Smooth muscle cell (in vitro differentiated cells): Measurements from ENCODE around the gene SELENOI. TPM values are rescaled to one million over a fixed set of nuclear protein-coding genes. Genes with fewer than 3 reads are reported as not detected.

Experiments
- DNase-seq: peaks from one replicate; lab custom pipeline; 2025; ENCODE audit not compliant: unreplicated experiment; lab: John Stamatoyannopoulos, UW
- H2AFZ ChIP-seq: fragments of 200-600 bp; sonication (generic); 2 replicates; pipeline ENCODE4 v1.6.0; 2016; ENCODE audit warnings: antibody characterized with exemption, low read depth, mild to moderate bottlenecking
- H3F3A ChIP-seq: fragments of 200-600 bp; sonication (generic); 2 replicates; pipeline ENCODE4 v1.6.0; 2017; ENCODE audit warnings: antibody characterized with exemption, low read depth
- H3K27ac ChIP-seq: fragments of 200-600 bp; sonication (generic); 2 replicates; pipeline ENCODE4 v1.5.1; 2016; ENCODE audit warnings: low read depth, mild to moderate bottlenecking
- H3K27me3 ChIP-seq: fragments of 200-600 bp; sonication (generic); 2 replicates; pipeline ENCODE4 v1.6.1; 2016; ENCODE audit warnings: low read depth, mild to moderate bottlenecking
- H3K36me3 ChIP-seq: fragments of 200-600 bp; sonication (generic); 2 replicates; pipeline ENCODE4 v1.5.1; 2016; ENCODE audit warnings: low read depth
- H3K4me1 ChIP-seq: fragments of 200-600 bp; sonication (generic); 2 replicates; pipeline ENCODE4 v1.5.1; 2016; ENCODE audit warnings: low read depth
- H3K4me2 ChIP-seq: fragments of 200-600 bp; sonication (generic); 2 replicates; pipeline ENCODE4 v1.6.0; 2016; ENCODE audit warnings: mild to moderate bottlenecking
- H3K4me3 ChIP-seq: fragments of 200-600 bp; sonication (generic); 2 replicates; pipeline ENCODE4 v1.5.1; 2016; ENCODE audit warnings: mild to moderate bottlenecking
- H3K79me2 ChIP-seq: fragments of 200-600 bp; sonication (generic); 2 replicates; pipeline ENCODE4 v1.6.0; 2016; ENCODE audit warnings: low read depth, mild to moderate bottlenecking
- H3K9ac ChIP-seq: fragments of 200-600 bp; sonication (generic); 2 replicates; pipeline ENCODE4 v1.6.0; 2016; ENCODE audit warnings: low read depth
- H3K9me3 ChIP-seq: fragments of 200-600 bp; sonication (generic); replicated peaks from 2 replicates; pipeline ENCODE4 v1.5.1; 2016; ENCODE audit warnings: low read depth
- H4K20me1 ChIP-seq: fragments of 200-600 bp; sonication (generic); 2 replicates; pipeline ENCODE4 v1.6.0; 2016; ENCODE audit warnings: low read depth
- CTCF ChIP-seq: fragments of 200-600 bp; sonication (generic); IDR thresholded peaks from 2 replicates; pipeline ENCODE4 v1.5.1; 2017; ENCODE audit warnings: borderline replicate concordance, mild to moderate bottlenecking, antibody characterized with exemption; ENCODE audit not compliant: insufficient read depth, poor library complexity, severe bottlenecking
- WGBS: methylation state at CpG from one replicate; pipeline ENCODE4 v1.1.7; 2016; ENCODE audit warnings: low lambda C conversion rate; 5-methylcytosine and 5-hydroxymethylcytosine counted together
- polyA plus RNA-seq: library from polyadenylated mRNA; unstranded; fragments of >200 nt; fragmentation: Nextera tagmentation; extraction: Ambion mirVana; gene quantifications from 2 replicates; pipeline ENCODE4 v1.2.1, GENCODE V29; 2016
- total RNA-seq: library from RNA; depleted of rRNA; stranded (reverse); fragments of >200 nt; gene quantifications from 2 replicates; pipeline ENCODE4 v1.2.3, GENCODE V29; 2014

SELENOI gene
- total and polyA plus RNA-seq, 2 experiments from 2014 or later: 3.3 to 26.3 TPM

GRCh38 chr2:26324903-26325302 is 21.0 kb upstream of the SELENOI start:
- TF ChIP-seq CTCF: no peak
- no peaks in the 10 kb centered on the region for H4K20me1 ChIP-seq
- no peaks in the 10 kb centered on the region for H3K36me3 ChIP-seq
- H2AFZ ChIP-seq: no peak overlapping the region
- H3K9ac ChIP-seq: no peak overlapping the region
- WGBS: 78% methylated on average over 3 of the region's 3 CpGs
- no peaks in the 10 kb centered on the region for H3K27me3 ChIP-seq
- H3K27ac ChIP-seq: no peak overlapping the region
- no peaks in the 10 kb centered on the region for H3K9me3 ChIP-seq
- no peak overlapping the region for H3K4me3 ChIP-seq
- H3K79me2 ChIP-seq: no peaks in the 10 kb centered on the region
- no peaks in the 10 kb centered on the region for H3F3A ChIP-seq
- DNase-seq: no peak
- no peaks in the 10 kb centered on the region for H3K4me1 ChIP-seq
- H3K4me2 ChIP-seq: no peak overlapping the region

GRCh38 chr2:26325851-26326250 is 20.1 kb upstream of the SELENOI start:
- Histone ChIP-seq H3K27ac (no peak overlapping the region), H3F3A (no peaks in the 10 kb centered on the region), H3K4me3 (no peak overlapping the region), H3K36me3 (no peaks in the 10 kb centered on the region), H2AFZ (no peak overlapping the region), H3K9ac (no peak overlapping the region), H3K79me2 (no peaks in the 10 kb centered on the region), H4K20me1 (no peaks in the 10 kb centered on the region), H3K27me3 (no peaks in the 10 kb centered on the region), H3K4me1 (no peaks in the 10 kb centered on the region), H3K4me2 (no peak overlapping the region), H3K9me3 (no peaks in the 10 kb centered on the region)
- WGBS: 65% methylated on average over 4 of the region's 4 CpGs
- TF ChIP-seq CTCF: no peak
- DNase-seq: no peak

- H3K79me2 ChIP-seq: no peaks in the 10 kb centered on the region
- DNase-seq: no peak
- H3K4me2 ChIP-seq: no peak overlapping the region
- H3K27ac ChIP-seq: no peak overlapping the region
- no peak overlapping the region for H3K4me3 ChIP-seq
- H3K9ac ChIP-seq: no peak overlapping the region
- 92% methylated on average over 1 of the region's 1 CpG for WGBS
- H3K4me1 ChIP-seq: no peaks in the 10 kb centered on the region
- no peaks in the 10 kb centered on the region for H3K27me3 ChIP-seq
- TF ChIP-seq CTCF: no peak
- no peak overlapping the region for H2AFZ ChIP-seq
- no peaks in the 10 kb centered on the region for H3K36me3 ChIP-seq
- H3K9me3 ChIP-seq: no peaks in the 10 kb centered on the region
- H4K20me1 ChIP-seq: no peaks in the 10 kb centered on the region
- H3F3A ChIP-seq: no peaks in the 10 kb centered on the region
Measured at GRCh38 chr2:26326514-26326913, 19.4 kb upstream of the SELENOI start.
